T47D (cell line): ENCODE results near the gene CDC25A.
"Not testable (repeated sequence)": the region's sequence is repeated elsewhere in the genome, so short reads cannot be mapped to it uniquely, and the experiment has no call there.

Experiments used
- DNase-seq, 2 experiments: peaks; one replicate each; pipeline versions ENCODE4 v3.0.0 to v3.0.0-alpha.2; 2011 to 2012; ENCODE audit warnings: low read depth in 1 of 2, low spot score in 1 of 2
- JUND ChIP-seq: IDR thresholded peaks from 2 replicates; pipeline ENCODE4 v1.6.1; 2012; ENCODE audit warnings: low read depth
- in situ Hi-C: cut with HindIII; loops from 2 replicates; pipeline ENCODE4 v1.10.0; 2016; ENCODE audit warnings: low sequenced_read_pairs, low pct_unique_long_range_greater_than_20kb

The CDC25A gene

DNA sequence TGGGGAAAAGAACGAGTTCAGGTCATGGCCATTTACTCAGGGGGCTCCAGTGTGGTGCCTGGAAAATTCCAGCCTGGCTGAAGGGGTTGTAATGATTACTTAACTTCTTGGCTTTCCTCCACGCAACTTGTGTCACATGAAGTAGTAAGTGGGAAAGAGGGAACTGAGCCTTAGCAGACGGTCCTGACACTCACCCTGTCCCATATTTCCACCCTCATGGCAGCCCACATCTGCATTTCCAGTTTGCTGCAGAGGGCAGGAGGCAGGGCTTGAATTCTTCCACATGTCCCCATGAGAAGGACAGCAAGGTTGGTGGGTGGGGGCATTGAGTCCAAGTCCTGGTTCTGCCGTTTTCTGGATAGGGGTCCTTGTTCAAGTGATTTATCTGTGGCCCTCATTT, 27.2 kb upstream of the CDC25A start:
- TF ChIP-seq JUND, result no peak
- no peak for DNase-seq
- in situ Hi-C loops, result no loop called here

DNA sequence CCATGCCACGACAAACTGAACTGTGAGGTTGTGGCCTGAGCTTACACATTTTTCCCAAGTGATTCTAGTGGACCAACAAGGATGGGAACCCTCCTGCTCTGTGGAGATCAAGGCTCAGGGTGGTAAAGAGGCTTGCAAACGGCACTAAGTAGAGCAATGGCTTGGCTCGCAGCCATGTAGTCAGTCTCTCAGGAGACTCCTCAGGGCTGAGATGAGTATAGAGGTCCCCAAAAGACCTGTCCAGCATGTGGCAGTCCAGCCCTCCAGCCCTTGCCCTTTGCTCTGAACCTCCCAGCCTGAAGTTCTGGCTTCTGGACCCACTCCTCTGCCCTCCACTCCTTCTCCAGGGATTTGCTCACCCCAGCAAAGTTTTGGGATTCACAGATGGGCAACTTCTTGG, 26.8 kb upstream of the CDC25A start:
- in situ Hi-C loops, result no loop called here
- no peak for DNase-seq
- no peak for TF ChIP-seq JUND

DNA sequence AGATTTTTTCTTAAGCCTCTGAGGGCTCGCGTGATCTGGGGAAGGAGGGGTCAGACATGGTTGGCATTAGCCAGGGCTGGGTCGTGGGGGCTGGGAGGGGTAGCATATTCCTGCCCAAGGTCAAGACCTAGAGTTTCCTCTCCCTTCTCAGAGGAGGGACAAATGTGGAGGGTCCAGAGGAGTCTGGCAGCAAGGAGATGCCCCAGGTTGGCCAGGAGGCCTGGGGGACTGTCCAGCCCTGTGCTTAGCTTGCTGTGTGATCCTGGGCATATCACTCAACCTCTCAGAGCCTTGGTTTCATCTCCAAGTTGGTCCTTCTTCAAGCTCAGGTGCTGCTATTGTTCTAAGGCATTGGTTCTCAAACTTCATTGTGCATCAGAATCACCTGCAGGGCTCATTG, 26.0 kb upstream of the CDC25A start:
- in situ Hi-C loops, result no loop called here
- no peak for DNase-seq
- no peak for TF ChIP-seq JUND

DNA sequence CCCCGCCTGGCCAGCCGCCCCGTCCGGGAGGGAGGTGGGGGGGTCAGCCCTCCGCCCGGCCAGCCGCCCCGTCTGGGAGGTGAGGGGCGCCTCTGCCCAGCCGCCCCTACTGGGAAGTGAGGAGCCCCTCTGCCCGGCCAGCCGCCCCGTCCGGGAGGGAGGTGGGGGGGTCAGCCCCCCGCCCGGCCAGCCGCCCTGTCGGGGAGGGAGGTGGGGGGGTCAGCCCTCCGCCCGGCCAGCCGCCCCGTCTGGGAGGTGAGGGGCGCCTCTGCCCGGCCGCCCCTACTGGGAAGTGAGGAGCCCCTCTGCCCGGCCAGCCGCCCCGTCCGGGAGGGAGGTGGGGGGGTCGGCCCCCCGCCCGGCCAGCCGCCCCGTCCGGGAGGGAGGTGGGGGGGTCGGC, 23.6 kb upstream of the CDC25A start:
- in situ Hi-C loops, DNase-seq: not testable (repeated sequence)

DNA sequence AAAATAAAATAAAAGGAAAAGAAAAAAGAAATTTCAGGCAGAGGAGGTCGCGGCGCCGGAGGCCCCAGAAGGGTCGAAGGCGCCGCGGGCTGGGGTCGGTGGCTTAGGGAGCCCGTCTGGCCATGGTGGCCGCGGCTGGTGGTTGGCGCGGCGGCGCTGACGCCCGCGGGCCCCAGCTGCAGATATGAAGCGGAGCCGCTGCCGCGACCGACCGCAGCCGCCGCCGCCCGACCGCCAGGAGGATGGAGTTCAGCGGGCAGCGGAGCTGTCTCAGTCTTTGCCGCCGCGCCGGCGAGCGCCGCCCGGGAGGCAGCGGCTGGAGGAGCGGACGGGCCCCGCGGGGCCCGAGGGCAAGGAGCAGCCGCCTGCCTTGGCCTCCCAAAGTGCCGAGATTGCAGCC, 22.3 kb upstream of the CDC25A start:
- DNase-seq, in situ Hi-C loops: not testable (repeated sequence)

DNA sequence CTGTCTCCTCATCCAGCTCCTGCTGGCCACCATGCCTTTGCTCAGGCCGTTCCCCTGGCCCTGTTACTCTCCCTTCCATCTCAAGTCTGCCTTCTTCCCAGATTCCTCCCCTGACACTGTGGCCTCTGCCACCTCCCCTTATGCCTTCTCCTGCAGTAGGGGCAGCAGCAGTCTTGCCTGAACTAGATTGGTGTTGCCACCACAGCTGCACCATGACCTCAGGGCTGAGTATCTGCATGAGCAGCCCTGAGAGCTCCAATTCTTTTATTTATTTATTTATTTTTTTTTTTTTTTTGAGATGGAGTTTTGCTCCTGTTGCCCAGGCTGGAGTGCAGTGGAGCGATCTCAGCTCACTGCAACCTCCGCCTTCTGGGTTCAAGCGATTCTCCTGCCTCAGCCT, 21.2 kb upstream of the CDC25A start:
- no peak for TF ChIP-seq JUND
- DNase-seq, result no peak
- in situ Hi-C loops, result no loop called here

DNA sequence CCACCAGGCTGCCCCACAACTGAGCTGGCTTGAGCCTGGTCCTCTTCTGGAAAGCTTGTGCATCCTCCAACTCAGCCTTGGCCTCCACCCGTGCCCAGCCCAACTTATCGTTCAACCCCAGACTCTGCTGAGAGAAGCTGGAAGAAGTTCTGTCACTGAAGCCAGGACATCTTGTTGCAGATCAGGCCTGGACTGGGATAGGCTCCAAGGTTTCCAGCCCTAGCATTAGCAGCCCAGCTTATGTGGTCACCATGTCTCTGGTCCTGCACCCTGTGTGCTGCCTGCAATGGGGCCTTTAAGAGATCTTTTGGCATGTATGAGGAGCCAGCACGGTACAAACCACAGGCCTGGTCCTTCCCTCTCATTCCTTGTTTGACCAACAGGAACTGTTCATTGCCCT, 19.9 kb upstream of the CDC25A start:
- in situ Hi-C loops, result no loop called here
- DNase-seq, result no peak
- TF ChIP-seq JUND, result no peak

DNA sequence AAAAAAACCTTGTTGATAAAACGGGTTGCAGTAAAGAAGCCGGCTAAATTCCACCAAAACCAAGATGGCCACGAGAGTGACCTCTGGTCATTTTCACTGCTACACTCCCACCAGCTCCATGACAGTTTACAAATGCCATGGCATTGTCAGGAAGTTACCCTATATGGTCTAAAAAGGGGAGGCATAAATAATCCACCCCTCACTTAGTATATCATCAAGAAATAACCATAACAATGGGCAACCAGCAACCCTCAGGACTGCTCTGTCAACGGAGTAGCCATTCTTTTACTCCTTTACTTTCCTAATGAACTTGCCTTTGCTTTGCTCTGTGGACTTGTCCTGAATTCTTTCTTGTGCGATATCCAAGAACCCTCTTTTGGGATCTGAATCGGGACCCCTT, 14.4 kb upstream of the CDC25A start:
- in situ Hi-C loops, result no loop called here
- DNase-seq, result no peak
- no peak for TF ChIP-seq JUND

DNA sequence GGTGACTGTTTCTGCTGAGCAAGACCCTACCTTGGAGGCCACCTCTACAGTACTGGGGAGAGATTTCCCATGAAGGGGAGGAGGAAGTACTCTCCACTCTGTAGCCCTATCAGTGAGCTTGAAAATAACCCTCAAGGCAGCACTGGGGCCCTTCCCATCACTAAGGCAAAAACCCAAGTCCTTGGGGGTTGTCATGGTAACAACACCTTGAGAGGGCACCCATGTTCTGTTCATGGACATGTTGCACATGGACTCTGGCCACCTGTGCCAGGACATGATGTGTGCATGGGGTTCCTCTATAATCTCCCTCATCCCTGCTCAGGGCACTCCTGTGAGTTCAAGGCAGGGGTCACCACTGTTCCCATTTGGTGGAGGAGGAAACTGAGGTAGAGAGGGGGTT, 10.9 kb upstream of the CDC25A start:
- in situ Hi-C loops, result no loop called here

DNA sequence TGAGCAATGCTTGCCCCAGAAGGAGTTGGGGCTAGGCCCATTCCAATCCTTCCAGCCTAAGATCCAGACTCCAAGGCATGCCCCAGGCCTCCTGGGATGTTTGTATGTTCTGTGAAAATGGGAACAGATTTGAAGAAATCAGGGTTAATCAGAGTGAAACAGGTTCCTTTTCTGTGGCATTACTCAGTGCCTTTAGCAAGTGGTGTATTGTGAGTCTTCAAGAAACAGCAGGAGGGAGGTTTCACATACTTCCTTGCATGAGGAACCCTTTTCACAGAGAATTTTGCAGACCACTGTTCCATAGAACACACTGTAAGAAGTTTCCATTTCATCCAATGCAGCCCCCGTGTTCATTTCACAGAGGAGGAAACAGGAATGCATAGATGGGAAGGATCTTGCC, 8.4 kb upstream of the CDC25A start:
- in situ Hi-C loops, result no loop called here
- DNase-seq, result no peak
- no peak for TF ChIP-seq JUND

More for the DNA sequence above, 10.9 kb upstream of the CDC25A start:
- DNase-seq, result no peak
- no peak for TF ChIP-seq JUND

DNA sequence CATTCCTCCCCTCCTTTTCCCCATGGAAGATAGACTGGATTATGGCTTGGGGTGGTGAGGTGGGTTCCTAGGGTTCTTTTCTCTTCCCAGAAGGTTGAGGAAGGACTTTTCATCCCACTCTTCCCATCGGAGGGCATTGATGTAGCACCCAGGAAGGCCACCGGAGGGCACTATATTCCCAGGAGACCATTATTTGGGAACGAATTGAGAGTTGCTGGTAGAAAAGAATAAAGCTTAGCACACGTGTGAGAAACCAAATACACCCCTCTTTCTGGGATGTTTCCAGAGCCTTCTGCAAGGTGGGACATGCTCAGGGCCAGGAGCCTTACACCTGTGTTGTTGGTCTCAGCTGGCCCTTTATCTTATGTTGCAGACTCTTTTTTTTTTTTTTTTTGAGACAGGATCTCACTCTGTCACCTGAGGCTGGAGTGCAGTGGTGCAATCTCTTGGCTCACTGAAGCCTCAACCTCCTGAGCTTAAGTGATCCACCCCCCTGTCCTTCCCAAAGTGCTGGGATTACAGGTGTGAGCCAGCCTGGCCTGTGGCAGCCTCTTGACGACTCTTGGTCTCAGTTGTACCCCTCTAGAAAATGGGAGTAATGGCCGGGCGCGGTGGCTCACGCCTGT, 6.3 kb upstream of the CDC25A start:
- in situ Hi-C loops, result no loop called here
- TF ChIP-seq JUND, result no peak
- DNase-seq, result peak; percentile 54 to 74

DNA sequence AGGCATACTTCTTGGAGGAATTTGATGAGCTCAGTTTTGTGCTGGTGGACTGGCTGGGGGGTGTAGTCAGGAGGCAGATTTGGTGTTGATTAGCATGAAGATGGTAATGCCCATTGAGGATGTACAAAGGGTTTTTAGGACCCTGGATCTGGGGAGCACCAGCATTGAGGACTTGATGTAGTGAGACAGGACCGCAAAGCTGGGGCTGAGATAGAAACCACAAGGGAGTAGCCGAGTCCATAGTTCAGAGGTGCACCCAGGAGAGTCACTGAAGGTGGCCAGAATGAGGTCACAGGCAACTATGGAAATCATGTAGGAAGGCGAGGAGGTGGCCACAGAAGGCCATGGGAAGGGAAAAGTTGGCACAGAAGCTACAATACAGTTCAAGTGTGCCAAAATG, 2.7 kb upstream of the CDC25A start:
- in situ Hi-C loops, result no loop called here
- no peak for TF ChIP-seq JUND
- no peak for DNase-seq

DNA sequence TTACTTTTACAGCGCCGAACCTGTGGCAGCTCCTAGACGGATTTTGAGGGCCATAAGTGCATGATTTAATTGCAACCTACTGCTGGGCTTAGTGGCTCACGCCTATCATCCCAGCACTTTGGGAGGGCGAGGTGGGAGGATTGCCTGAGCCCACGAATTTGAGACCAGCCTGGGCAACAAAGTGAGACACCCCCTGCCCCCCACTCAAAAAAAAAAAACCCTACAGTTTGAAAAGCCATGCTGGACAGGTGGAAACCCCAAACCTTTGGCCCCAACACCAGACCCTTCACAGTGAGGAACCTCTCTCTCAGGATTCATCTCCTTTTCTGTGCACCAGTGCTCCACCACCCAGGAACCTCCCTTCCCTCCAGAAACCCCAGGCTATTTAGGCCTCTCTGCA, 1.1 kb upstream of the CDC25A start:
- no peak for TF ChIP-seq JUND
- no peak for DNase-seq
- in situ Hi-C loops, result no loop called here

DNA sequence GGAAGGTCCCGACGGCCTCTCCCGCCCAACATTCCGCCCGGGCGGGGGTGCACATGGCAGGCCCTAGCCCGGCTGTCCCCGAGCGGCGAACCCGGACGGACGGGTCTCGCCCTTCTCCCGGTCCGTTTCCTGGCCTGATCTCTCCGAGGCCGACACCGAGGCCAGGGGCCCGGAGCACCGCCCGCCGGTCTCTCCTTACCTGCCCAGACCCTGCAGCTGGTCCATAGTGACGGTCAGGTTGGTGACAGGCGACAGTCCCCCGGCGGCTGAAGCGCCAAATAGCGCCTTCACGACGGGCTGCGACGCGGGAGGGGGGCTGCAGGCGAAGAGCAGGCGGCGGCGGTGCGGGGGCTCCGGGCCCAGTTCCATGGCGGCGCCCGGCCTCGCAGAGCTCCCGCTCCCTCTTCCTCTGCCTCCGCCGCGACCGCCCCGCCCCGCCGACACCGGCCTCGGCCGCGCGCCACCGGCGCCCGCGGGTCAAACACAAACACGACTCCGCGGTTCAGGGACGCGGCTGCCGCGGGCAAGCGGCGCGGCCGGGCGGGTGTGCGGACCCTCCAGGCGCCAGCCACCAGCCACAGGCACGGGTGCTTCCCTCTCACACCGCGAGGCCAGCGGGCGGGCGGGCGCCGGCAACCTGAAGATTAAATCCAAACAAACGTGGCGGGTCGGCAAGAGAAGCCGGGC, 495 bp downstream of the CDC25A start:
- no peak for DNase-seq

More for the DNA sequence above, 495 bp downstream of the CDC25A start:
- in situ Hi-C loops, result no loop called here
- TF ChIP-seq JUND, result no peak
